SHP77 (cell line): ENCODE results near the gene GRK3.
"Not testable (repeated sequence)": the region's sequence is repeated elsewhere in the genome, so short reads cannot be mapped to it uniquely, and the experiment has no call there.

ENCODE experiments used
- DNase-seq, 2 experiments: peaks; one replicate each; lab custom pipeline; 2025; lab: John Stamatoyannopoulos, UW

The GRK3 gene

DNA sequence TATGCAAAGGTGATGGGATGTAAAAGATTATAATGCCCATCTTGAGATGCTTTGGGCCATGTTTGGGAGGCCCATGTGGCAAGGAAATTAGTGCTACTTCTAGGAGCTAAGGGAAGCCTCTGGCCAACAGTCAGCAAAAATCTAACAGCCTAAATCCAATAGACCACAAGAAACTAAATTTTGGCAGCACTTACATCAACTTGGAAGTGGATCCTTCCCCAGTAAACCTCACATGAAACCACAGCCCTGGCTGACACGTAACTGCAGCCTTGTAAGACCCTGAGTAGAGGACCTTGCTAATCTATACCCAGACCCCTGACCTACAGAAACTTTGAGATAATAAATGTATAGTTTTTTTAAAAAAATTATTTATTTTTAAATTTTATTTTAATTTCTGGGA is 13.1 kb upstream of the GRK3 start:
- DNase-seq: no peak

DNA sequence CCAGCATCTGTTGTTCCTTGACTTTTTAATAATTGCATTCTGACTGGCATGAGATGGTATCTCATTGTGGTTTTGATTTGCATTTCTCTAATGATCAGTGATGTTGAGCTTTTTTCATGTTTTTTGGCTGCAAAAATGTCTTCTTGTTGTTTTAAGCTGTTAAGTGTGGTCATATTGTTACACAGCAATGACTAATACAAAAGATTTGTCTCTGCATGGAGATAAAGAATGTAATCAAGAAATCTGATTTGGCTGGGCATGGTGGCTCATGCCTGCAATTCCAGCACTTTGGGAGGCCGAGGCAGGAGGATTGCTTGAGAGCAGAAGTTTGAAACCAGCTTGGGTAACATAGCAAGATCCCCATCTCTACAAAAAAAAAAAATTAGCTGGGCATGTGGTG is 12.1 kb upstream of the GRK3 start:
- not testable (repeated sequence) for DNase-seq

DNA sequence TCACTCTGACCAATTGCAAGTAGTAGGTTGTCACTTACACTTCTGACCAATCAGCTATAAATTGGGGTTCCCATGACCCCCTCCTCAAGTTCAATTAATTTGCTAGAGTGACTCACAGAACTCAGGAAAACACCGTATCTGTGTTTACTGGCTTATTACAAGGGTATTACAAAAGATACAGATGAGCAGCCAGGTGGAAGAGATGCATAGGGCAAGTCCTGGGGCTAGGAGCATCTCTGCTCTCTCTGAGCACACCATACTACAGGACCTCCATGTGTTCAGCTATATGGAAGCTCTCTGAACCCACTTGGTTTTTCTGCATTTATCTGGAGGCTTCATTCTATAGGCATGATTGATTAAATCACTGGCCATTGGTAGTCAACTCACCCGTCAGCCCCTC is 11.3 kb upstream of the GRK3 start:
- DNase-seq: no peak

DNA sequence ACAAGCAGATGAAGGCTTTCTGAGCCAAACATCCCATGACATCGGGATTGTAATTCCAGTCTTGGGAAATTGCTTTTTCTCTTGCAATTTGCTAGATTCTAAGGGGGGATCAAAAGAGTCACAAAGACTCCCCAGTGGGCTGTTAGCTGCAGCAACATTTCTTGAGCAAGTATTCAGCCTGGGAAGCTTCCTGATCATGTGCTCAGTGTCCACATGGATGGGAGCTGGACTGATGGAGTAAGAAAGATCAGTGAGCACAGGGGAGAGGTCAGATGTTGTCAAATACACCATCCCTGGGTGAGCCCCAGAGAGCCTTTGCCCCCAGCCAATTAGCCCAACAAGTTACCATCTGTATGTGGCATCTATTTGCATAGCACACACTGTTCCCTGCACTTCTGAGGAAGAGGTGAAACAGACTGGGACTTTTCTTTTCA is 10.2 kb upstream of the GRK3 start:
- no peak for DNase-seq

DNA sequence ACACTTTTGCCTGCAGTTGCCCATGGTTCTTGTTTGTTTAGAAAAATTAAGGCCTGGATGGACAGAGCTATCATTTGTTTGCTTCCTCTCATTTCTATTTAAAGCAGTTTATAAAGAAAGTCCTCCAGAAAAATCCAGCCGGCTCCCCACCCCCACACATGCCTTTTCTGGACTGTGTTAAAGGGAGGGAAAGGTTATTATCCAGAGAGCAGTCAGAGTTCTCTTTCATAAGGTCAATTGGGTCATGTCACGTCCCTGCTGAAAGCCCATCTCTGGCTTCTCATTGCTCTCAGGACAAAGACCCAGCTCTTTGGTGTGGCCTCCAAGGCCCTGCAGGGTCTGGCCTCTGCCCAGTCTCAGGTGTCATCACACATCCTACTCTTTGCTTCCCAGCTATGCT is 9.8 kb upstream of the GRK3 start:
- no peak for DNase-seq

DNA sequence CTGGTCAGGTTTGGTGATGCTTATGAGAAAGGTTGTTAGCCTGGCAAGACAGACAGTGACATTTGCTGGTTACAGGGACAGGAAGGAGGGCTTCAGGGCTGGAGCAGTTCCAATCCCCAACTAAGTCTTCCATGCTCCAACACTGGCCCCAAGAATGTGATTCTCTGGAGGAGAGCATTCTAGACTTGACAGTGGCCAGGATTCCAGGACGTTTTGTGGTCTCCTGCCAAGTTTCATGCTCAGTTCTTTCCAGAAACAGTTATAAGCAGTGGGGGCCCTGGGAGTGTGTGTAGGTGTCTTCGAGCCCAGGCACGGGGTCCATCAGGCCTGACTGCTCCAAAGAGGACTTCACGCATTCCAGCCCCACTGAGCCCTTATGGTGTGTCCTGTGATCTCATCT is 8.9 kb upstream of the GRK3 start:
- DNase-seq: no peak

DNA sequence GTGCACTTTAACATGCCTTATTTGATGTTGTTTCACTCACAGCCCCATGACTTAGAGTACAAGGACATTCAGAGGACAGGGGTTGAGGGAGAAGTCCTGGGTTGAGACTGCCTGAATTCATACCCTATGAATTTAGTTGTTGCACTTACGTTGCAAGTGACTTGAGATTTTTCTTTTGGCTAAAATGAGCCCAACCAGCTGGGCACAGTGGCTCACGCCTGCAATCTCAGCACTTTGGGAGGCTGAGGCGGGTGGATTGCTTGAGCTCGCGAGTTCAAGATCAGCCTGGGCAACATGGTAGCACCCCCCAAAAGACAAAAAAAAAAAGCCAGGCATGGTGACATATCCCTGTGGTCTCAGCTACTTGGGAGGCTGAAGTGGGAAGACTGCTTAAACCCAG is 7.3 kb upstream of the GRK3 start:
- DNase-seq: no peak

DNA sequence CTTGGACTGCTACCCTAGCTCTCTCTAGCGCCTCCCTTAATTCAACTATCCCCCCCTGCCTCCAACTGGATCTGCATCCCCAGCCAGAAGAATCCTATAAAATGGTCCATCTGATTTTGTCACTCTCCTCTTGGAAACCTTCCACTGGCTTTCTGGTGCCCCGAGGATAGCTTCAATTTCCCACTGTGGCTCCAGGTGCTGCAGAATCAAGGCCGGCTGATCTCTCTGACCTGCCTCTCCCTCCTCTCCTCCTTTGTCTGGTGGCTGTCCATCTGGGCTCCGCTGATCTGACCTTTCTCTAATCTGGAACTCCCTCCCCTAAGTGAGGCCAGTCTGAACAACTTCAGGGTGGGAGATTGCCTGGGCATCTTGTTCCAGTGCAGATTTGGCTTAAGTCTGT is 6.1 kb upstream of the GRK3 start:
- DNase-seq: no peak

DNA sequence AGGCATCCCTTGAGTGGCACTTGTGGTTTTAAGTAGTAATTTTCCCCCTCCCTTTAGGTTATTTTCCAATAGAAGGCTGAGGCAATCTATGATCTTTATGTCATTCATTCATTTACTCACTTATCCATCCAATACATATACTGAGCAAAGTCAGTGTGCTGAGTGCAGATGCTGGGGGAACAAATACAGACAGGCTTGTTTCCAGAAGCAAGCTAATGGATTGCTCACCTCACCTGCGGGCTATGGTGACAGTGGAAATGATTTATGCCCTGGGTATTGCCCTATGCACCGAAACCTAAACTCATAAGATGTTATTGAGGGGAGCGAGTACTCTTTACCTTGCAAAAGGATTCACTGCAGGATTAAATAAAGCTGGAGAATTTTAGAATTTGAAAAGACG is 4.6 kb upstream of the GRK3 start:
- not testable (repeated sequence) for DNase-seq

DNA sequence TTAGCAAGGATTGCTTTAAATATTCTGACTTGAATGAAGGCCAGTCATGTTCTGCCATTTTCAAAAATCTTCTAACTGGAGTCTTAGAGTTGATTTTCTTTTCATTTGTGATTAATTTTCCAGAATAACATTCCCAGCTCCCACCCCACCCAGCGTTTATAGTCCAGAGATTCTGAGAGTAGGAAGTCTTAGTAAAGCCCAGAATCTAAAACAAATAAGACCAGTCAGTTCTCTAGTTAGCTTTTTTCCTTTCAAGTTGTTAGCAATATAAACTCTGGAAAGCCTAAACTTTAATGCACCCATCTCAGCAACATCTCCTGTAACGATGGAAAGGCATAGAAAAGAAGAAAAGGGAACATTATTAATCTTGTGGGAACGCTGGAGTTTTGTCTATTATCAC is 3.3 kb upstream of the GRK3 start:
- not testable (repeated sequence) for DNase-seq

DNA sequence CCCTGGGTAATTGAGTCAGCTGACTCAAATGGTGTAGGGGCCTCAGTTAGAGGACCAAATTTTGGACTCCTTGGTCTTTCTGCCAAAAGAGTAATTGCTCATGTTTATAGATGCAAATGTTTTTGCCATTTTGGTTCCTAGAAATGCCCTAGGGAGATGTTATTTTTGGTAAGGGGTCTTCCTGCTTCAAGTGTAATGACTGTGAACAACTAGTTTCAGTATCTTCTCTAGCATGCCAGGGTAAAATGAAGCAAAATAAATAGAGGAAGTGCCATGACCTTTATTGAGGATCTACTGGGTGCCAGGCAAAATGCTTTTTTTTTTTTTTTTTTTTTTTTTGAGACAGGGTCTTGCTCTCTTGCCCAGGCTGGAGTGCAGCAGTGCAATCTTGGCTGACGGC is 2.5 kb upstream of the GRK3 start:
- DNase-seq: not testable (repeated sequence)

DNA sequence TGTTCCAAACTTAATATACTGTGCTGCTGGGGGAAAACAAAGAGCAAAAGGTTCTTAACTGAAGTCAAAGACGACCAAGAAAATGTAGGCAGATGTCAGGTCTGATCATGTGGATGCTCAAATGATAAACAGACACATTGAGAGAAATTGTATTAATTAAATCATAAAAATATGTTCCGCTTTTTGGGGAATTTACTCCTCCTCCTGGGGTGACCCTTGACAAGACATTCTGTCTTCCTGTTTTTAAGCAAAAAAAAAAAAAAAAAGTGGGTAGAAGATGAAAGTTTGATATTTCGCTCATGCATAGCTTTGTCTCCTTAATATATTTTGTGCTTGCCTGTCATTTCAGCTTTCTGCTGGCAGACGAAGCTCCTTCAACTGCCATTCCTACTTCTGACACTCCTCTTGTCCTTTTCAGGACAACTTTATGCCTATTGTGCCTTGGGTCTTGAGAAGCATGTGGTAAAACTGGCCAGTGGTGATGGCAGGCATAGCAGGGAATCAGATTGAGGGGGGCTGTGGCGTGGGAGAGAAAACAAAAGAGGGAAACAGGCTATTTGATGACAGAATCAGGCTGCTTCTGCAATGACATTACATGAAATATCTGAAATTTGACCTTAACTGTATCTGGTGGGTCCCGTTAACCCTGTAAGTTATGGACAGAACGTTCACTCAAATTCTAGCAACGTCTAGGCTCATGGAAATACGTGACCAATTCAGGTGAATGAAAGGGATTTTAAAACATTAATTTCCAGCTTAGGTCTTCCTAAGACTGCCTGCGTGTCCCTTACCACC is 1.3 kb upstream of the GRK3 start:
- not testable (repeated sequence) for DNase-seq

DNA sequence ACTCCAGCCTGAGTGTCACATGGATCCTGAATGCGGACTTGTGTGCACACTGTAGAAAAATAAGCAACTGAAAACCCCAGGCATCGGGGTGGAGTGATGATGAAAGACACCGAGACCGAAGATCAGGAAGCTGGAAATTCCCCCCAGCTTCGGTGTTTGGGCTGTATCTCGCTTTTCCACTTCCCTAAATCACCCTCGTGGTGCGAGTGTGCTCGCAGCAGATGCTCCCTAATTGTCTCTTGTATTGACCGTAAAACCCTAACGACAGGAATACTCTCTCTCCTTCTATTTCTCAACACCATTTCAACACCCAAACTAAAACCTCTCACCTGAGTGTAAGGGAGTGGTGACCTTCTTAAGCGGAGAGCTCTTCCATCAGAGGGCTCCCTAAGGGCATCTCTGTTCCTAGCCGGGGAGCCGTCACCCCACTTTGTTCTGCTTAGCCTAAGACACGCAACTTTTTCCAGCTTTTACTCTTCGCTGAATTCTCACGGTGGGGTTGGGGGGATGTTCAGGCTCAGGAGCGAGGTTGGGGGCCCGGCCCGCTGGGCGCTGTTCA is 635 bp upstream of the GRK3 start:
- DNase-seq: no peak

DNA sequence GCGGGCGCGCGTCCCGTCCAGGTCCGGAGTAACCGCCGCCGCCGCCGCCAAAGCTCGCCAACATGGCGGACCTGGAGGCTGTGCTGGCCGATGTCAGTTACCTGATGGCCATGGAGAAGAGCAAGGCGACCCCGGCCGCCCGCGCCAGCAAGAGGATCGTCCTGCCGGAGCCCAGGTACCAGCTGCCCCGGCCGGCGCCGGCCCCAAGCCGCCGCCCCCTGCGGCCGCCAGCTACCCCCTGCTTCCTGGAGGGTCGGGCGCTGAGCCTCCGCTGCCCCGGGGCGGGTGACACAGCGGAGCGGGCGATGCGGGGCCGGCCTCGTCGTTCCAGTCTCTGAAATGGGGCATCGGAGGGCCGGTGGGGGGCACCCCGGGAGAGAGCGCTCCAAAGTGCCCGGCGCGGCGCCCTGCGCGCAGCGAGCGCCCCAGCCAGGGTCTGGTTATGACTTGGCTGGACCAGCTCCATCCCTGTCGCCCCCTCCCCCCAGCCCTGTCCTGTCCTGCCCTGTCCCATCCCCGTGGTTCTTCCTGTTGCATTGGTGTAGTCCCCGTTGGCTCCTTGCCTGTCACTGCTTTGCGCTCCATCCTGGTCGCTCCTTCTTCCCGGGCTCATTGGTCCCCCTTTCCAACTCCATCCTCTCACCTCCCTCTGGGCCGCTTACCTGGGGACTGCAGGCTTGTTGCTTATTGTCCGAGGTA is 653 bp downstream of the GRK3 start:
- DNase-seq: no peak

DNA sequence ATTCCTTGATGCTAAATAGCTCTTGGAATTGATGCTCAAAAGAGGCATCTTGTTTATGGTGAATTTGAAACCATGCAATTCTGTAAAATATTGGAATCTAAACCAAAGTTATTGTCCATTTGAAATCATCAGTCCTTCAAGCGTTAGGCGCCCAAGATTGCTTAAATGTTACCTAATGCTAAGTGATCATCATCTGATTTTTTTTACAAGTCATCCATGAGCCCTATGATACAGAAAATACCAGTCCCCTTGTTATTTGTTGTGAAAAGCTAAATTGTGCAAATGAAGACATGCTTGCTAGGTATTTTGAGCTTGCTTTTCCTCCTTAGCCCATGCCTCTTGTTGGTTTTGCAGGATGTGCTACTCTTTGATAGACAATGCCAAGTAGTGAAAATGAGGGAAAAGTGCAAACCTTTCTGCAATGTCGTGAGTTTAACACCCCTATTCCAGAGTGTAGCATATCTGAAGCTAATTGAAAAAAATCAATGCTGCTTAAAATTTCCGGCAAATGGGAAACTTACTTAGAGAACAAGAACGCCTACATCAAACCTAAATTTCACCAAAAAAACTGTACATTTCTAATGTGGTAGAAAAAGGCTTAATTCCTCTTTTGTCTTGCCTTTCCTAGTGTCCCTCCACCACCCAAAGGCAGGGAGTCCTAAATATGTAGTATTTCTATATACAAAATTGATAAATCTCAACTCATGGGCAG is 1.9 kb downstream of the GRK3 start:
- no peak for DNase-seq

DNA sequence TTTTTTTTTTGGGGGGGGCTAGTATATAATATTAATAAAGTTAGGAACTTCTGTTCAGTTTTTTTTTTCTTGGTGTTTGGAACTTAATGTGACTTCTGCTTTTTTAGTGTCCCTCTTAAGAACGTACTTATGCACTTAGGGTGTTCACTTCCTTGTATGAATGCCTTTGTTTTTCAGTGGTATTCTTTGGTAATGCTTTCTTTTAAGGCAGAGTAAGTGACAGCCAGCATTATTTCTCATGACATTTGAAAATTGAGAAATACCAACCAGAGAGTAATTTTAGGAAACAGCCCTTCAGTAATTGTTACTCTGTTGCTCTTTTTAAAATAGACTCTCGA is 2.4 kb downstream of the GRK3 start:
- no peak for DNase-seq

DNA sequence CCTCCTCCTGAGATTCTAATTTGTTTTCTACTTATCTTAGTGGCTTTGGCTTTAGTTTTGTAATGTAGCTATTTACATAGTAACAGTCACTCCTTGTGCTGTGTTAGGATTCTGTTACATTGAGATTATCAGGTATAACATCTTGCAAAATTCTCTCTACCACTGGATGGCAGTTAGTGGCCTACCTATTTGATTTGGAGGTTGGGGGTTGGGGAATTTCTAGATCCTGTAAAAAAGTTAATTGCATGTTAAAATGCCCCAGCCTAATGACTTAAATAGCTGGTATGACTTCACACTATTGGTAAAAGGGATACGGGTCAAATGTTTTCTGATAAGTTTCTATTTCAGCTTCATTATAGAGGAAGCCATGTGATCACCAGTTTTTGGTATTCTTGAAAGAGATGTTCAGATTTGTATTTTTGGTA is 2.8 kb downstream of the GRK3 start:
- DNase-seq: no peak

DNA sequence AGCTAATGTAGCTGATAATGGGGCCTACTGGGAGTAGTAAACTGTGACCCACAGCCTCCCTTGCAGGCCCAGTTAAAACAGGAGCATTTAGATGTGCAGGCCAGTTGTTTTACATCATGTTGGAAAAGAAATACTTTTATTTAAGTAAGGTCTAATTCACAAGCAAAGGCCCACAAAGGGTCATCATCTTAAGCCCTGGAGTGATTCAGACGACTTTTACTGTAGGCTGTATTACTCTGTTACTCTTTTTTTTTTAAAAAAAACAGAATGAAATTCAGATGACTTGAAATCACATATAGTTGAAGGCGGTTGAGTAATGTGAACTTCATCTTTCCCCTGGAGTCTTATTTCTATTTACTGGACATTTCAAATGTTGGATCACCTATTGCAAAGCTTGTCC is 3.6 kb downstream of the GRK3 start:
- not testable (repeated sequence) for DNase-seq

DNA sequence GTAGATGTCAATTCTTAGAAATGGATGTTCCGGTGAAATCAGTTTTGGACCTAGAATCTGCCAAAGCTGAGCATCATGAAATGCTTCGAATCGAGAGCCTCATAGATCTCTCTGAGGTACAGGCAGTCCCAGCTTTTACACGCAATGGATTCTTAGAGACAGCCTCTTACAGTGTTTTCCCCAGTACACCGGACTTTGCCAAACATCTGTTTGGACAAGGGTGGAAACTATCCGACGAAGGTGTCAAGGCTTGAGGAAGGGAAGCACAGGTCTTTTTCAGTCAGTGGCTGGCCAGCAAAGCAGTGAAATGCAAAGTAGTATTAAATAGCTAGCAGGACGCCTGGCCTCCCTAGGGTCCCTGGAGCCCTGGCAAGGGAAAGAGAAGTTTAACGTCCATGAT is 4.9 kb downstream of the GRK3 start:
- DNase-seq: no peak

DNA sequence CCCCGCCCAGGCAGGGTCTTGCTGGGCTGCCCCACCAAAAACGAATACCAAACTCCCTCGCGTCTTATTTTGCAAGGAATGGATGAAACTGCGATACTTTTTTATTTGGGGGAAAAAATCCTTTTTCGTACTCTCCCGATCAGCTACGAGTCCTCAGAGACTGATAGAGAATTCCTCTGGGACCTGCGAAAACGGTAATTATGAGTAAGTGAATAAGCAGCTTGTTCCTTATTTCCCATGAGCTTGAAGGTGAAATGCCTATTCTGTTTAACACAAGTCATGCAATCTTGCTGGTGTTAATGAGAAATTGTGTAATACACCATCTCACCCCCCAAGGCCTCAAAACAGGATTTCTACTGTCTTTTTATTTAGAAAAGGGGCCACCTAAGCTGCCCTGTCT is 5.5 kb downstream of the GRK3 start:
- DNase-seq: no peak

DNA sequence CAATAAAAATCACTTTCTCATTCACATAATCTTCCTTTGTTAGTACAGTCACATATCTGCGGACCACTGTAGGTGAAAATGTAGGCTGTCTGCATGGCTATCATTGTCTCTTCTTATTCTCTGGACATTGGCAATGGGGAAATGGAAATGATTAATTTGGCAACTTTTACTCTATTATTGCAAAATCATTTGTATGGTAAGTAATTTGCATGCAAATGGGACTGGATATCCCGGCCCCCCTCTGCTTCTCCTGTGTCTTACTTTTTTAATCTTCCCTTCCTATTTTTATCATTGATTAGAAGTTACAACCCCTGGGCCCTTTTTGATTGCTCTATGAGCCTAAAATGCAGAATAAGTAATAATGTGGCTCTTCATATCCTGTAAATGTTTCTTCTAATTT is 6.0 kb downstream of the GRK3 start:
- no peak for DNase-seq

DNA sequence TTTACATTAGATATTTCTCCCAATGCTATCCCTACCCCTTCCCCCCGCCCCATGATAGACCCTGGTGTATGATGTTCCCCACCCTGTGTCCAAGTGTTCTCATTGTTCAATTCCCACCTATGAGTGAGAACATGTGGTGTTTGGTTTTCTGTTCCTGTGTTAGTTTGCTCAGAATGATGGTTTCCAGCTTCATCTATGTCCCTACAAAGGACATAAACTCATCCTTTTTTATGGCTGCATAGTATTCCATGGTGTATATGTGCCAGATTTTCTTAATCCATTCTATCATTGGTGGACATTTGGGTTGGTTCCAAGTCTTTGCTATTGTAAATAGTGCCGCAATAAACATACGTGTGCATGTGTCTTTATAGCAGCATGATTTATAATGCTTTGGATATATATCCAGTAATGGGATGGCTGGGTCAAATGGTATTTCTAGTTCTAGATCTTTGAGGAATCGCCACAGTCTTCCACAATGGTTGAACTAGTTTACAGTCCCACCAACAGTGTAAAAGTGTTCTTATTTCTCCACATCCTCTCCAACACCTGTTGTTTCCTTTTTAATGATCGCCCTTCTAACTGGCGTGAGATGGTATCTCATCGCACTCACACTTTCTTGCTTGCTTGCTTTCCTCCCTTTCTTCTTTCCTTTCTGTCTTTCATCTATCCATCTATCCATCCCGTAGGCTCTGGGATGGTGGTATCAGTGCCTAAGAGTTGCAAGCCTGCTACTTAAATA is 7.7 kb downstream of the GRK3 start:
- not testable (repeated sequence) for DNase-seq
